ENCODE measurements around the gene SEC23B.

- TF ChIP-seq, protein P1, sequence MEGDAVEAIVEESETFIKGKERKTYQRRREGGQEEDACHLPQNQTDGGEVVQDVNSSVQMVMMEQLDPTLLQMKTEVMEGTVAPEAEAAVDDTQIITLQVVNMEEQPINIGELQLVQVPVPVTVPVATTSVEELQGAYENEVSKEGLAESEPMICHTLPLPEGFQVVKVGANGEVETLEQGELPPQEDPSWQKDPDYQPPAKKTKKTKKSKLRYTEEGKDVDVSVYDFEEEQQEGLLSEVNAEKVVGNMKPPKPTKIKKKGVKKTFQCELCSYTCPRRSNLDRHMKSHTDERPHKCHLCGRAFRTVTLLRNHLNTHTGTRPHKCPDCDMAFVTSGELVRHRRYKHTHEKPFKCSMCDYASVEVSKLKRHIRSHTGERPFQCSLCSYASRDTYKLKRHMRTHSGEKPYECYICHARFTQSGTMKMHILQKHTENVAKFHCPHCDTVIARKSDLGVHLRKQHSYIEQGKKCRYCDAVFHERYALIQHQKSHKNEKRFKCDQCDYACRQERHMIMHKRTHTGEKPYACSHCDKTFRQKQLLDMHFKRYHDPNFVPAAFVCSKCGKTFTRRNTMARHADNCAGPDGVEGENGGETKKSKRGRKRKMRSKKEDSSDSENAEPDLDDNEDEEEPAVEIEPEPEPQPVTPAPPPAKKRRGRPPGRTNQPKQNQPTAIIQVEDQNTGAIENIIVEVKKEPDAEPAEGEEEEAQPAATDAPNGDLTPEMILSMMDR (IDR thresholded peaks at IDR 0.05; ENCODE audit: low read length): no peak
- TF ChIP-seq EZH2 (IDR thresholded peaks at IDR 0.05; ENCODE audit: borderline replicate concordance, low read length): no peak
Observed at GRCh38 chr20:18504479-18505060, 3.2 kb upstream of the SEC23B start.
